GM18861 (cell line): Measurements from ENCODE around the gene VENTX.

ENCODE experiments used
- ATAC-seq: cut with Tn5 transposase; IDR thresholded peaks from one replicate; pipeline ENCODE4 v1.9.1; 2021; ENCODE audit not compliant: unreplicated experiment

VENTX gene

DNA sequence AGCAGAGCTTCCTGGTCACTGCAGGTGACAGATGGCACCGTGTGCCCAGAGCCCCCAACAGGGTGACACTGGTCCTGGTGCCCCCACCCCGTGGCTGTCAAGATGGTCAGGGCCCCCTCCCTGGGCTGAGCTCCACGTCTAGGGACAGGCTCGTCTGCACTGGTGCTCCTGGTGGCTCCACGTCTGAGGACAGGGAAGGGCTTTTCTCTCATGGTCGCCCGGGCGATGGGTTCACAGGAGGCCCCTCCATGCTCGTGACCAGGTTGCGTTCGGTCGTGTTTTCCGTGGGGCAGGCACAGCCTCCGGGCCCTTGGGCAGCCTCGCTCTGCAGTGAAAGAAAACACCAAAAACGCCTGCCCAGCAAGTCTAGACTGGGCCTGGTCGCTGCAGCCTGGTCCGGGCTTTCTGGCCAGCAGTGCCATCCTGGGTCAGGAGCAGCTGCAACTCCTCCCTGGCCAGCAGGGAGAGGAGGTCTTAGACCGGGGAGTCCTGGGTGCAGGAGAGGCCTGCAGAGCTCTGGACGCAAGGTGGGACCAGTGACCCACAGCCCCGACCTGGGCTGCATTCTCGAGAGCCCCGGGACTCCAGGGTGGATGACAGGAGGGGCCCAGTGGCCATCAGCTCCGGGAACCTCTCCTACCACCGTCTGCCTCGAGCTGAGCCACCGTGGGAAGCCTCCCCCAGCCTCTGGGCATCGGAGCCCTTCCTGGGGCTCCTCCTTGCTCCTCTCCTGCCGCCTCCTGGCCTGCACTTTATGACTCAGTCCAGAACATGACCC, 35.5 kb upstream of the VENTX start:
- no peak for ATAC-seq

DNA sequence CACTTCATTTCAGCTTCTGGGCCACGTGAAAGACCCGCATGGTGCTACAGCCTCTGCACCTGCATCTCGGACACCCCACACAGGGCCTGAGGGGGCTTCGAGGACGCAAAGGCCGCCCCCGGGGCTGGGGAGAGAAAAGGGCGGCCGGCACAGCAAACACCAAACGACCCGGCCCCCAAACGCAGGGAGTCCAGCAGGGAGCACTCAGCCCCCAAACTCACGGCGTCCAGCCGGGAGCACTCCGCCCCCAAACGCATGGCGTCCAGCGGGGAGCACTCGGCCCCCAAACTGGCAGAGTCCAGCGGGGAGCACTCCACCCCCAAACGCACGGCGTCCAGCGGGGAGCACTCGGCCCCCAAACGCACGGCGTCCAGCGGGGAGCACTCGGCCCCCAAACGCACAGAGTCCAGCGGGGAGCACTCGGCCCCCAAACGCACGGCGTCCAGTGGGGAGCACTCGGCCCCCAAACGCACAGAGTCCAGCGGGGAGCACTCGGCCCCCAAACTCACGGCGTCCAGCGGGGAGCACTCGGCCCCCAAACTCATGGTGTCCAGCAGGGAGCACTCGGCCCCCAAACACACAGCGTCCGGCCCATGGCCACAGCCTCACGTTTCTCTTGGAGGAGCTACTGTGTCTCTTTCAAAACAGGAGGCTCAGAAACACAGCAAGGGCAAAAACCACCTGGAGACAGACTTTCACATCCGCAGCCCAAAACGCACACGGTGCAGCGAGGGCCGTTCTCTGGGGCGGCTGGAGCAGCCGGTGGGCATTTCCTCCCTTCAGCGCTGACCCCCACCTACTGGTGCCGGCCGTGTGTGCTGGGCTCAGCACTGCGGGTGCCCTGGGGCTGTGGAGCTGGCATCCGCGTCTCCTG, 34.6 kb upstream of the VENTX start:
- no peak for ATAC-seq

DNA sequence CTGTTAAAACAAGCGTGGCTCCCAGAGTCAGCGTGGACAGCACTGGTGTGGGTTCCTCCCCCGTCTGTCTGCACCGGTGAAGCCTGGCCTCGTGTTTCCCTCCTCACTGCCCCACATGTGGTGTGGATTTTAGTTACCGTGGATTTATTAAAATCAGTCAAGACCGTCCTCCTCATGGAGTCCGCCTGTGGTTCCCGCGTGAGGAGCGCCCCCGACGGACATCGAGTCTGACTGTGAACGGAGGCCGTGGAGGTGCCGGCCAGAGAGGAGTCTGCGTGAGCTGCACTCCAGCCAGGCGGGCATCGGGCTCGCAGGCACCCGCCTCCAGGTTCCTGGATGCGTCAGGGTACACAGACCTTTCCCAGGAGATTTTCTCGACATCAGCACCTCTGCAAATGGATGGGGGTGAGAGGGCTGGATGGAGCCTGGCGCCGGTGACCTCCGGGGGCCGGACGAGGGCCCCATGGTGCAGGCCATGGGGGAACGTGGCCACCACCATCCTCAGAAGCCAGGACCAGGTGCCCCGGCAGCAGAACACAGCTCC, 33.9 kb upstream of the VENTX start:
- ATAC-seq, result no peak

DNA sequence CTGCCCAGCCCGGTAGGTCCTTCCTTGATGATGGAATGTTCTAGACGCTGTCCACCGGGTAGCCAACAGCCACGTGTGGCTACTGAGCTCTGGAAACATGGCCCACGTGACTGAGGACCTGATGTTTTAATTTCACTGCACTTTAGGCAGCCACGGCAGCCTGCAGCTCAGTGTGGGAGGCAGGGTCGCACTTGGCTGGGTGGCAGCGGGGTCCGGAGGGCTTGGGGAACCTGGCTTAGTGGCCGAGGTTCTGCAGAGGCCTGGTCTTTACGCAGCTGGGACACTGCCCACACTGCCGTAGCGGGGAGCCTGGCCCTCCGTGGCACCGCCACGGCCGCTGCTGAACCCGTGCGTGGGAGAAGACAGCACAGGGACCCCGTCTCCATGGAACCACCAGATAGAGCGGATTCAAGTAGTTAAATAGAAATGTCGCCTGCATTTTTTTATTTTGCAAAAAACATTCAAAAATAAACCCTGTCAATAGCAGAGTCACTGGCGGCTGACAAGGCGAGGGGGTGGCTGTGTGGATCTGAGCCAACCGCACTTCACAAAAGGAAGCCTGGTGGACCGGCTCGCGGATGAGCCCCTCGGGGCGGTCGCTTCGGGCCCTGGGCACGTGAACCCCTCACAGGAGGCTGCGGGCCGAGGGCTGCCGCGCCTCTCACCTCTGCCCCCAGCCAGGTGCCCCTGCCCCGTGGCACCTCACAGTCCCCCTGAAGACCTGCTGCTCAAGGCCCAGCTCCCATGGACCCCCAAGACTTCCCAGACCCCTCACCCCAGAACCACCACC, 33.2 kb upstream of the VENTX start:
- ATAC-seq, result no peak

DNA sequence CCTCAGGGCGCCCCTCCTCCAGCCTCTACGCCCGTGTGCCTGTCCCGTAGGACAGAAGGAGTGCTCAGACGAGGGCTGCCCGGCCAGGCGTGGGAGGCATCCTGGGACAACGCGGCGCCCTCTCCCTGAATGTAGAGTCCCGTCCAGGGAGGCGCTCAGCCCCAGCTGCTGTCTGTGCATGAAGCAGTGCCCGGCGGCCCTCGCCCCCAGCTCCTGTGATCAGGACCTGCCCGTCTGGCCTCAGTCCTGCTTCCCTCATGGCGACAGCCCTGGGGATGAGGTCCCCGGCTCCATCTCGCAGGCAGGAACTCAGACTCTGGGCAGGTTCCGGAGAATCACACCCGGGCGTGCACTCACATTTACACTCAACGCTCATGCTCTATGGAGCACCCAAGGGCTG, 32.5 kb upstream of the VENTX start:
- ATAC-seq, result no peak

DNA sequence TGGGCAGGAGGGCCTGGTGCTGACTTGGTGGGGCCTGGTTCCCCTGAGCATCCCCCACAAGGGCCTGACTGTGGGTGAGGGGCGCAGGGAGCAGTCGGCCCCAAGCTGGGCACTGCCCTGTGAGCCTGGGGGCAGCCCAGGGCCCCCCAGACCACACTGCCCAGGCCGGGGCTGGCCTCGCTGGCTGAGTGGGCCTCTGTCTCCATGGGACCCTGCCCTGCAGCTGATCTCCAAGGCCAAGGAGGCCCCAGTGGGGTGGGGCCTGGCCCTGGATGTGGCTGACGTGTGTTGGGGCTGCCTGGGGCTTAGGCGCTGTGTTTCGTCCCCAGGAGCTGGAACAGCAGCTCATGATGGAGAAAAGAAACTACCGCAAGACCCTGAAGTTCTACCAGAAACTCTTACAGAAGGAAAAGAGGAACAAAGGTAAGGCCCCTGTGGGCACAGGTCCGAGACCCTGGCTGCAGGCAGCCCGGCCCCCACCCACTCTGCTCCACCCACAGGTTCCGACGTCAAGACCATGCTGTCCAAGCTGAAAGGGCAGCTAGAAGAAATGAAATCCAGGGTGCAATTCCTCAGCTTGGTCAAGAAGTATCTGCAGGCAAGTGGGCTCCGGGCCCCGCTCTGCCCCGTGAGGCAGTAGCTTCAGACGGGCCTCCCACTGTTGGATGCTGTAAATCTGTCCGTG, 31.2 kb upstream of the VENTX start:
- no peak for ATAC-seq

DNA sequence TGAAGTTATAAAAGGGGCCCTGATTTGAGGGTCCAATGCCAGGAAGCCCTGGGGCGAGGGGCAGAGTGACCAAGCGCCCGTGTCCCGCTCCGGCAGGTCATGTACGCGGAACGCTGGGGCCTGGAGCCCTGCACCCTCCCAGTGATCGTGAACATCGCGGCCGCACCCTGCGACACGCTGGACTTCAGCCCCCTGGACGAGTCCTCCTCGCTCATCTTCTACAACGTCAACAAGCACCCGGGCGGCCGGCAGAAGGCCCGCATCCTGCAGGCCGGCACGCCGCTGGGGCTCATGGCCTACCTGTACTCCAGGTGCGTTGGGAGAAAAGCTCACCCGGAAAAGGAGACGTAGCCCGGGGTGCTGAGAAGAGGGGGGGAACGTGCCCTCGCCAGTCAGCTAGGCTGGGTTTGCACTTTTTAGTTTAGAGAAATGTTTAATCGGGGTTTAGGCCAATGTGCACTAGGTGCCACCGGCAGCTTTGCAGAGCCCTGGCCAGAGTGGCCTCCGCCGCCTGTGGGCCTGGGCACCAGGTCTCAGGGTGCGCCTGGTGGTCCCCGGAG, 30.5 kb upstream of the VENTX start:
- no peak for ATAC-seq

DNA sequence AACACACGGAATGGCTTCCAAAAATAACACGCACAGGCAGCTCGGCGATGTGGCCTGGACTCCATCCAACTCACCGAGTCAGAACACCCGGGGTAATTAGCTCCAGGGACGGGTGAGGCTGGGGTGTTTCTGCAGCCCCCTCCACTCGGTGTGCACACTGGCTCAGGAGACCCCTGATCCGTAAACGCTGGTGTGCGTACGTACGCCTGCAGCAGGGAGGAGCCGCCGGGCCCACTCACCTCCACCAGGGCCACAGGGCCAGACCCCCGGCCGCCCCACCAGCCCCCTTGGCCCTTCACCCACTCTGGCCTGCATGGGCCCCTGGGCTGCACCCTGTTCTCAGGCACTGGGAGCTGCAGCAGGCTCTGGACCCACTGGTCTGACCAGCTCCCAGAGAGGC, 30.0 kb upstream of the VENTX start:
- ATAC-seq, result no peak

DNA sequence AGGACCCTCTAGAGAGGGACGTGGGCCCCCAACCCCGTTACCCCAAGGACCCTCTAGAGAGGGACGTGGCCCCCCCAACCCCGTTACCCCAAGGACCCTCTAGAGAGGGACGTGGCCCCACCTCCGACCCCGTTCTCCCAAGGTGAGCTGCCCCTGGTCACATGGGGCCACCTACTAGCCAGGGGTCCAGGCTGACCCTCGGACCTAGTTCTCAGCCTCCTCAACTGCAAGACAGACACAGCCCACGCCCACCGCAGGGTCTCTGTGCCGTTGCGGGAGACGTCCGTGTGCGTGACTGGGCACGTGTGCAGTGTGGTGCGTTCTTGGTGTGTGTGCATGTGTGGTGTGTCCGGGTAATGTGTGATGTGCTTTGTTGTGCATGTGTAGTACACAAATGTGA, 29.2 kb upstream of the VENTX start:
- no peak for ATAC-seq

DNA sequence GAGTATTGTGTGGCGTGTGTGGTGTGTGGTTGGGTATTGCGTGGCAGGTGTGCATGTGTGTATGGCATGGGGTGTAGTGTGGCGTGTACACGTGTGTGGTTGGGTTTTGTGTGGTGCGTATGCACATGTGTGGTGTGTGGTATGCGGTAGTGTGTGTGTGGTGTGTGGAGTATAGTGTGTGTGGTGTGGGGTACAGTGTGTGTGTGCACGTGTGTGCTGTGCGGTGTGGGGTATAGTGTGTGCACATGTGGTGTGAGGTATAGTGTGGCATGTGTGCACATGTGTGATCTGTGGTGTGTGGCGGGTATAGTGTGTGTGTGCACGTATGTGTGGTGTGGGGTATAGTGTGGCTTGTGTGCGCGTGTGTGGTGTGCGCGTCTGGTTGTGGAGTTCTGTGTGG, 28.5 kb upstream of the VENTX start:
- no peak for ATAC-seq

DNA sequence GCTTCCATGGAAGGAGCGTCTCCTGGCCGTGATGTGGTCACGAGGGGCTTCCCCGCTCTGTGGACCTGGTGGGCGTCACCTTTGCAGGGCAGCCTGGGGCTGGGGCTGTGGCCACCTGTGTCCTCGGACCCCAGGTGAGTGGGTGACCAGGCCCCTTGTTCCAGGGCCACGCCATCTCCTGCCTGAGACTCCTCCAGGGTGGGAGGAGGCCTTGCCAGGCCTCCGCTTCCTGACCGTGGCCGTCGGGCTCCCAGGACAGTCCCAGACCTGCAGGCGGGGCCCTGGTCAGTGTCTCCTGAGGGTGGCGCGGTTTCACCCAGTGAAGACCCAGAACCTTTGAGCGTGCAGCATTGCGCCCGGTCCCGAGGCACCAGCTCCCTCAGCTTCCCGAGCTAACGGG, 28.0 kb upstream of the VENTX start:
- ATAC-seq, result no peak

DNA sequence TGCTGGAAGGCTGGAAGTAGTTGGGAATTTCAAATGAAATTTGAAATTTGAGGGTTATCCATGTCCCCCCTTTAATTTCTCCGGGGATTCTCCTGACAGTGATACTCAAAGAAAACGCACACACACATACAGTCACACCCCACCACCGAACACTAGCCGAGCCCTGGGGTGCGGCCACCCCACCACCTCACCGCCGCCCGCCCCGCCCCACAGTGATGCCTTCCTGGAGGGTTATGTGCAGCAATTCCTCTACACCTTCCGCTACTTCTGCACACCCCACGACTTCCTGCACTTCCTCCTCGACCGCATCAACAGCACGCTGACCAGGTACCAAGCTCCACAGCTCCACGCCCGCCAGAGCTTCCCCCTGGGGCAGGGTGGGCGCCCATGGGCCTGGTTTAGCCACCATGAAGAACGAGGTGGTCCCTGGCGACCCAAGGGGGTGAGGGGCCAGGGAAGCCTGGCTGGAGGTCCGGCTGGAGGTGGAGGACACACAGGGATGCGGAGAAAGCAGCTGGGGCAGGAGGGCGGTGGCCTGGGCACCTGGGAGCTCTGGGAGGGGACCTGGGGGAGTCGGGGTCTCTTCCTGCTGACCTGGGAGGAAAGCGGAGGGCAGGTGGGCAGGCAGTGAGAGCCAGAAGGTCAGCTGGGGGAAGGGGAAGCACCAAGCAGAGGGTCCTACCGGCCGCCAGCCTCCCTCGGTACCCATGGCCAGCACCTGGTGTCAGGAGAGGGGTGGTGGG, 27.1 kb upstream of the VENTX start:
- no peak for ATAC-seq

DNA sequence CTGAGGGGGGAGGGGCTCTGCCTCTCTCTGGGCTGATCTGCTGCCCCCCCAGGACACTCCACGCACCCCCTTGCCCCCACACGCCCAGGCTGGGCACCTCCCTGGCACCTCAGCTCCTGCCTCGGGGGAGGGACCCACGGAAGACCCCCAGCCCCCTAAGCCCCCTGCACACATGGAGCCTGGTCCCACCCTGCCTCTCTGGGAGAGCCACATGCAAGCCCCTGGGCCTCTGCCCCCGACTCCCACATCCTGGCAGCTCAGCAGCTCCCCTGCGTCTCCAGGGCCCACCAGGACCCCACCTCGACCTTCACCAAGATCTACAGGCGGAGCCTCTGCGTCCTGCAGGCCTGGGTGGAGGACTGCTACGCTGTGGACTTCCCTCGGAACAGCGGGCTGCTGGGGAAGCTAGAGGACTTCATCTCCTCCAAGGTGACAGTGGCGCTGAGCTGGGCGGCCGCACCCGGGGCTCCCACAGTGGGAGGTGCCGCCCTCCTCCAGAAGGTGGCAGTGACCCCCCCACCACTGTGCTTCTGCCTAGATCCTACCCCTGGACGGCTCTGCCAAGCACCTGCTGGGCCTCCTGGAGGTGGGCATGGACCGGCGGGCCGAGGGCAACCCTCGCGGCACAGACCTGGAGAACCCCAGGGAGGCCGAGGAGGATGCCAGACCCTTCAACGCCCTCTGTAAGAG, 26.4 kb upstream of the VENTX start:
- ATAC-seq, result no peak

DNA sequence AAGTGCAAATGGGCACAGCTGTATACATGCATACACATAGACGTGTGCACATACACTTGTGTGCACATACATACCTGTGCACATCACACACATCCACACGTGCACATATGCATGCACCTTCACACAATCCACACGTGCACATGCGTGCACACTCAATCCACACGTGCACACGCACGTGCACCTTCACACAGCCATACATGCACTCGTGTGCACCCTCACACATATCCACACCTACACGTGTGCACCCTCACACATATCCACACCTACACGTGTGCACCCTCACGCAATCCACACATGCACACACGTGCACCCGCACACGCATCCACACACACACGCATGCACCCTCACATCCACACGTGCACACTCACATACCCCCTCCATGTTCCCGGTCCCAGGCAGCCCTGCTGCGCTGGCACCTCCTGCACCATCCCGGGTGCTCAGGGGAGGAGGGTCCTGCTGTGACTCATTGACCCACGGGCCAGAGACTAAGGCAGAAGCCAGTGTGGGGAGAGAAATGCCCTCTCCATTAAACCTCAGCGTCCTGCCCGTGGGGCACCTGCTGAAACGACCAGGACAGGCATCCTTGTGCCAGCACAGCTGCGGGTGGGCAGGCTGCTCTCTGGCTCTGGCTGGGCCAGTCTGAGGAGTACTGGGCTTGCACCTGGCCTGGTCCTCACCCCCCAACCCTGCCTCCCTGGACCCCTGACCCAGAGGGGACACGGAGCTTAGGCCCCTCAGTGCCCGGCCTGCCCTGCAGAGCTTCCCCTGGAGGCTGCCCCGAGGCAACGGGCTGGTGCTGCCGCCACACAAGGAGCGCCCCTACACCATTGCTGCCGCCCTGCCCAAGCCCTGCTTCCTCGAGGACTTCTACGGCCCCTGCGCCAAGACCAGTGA, 25.4 kb upstream of the VENTX start:
- no peak for ATAC-seq

DNA sequence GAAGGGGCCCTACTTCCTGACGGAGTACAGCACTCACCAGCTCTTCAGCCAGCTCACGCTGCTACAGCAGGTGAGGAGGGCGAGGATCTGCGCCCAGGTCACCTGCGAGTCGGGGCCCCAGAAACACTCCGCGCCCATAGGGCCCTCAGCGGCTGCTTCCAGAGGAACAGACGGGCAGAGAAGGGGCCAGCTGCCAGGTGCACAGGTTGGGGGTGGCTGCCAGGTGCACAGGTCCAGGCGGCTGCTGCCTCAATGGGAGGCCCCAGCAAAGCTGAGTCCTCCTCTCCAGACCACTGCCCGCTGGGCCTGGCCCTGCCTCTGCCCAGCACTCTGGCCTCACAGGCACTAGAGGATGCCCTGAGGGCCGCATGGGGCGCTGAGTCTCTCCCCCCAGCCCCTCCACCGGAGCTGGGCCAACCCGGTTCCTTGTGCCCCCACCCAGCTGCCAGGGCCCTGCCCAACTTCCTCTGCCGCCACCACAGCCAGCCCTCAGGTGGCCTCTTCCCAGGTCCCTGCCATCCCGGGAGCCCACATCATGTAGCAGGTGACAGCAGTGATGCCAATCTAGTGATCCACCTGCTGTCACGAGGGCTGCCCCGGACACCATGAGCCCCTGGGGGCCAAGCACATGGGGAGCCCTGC, 24.7 kb upstream of the VENTX start:
- no peak for ATAC-seq

DNA sequence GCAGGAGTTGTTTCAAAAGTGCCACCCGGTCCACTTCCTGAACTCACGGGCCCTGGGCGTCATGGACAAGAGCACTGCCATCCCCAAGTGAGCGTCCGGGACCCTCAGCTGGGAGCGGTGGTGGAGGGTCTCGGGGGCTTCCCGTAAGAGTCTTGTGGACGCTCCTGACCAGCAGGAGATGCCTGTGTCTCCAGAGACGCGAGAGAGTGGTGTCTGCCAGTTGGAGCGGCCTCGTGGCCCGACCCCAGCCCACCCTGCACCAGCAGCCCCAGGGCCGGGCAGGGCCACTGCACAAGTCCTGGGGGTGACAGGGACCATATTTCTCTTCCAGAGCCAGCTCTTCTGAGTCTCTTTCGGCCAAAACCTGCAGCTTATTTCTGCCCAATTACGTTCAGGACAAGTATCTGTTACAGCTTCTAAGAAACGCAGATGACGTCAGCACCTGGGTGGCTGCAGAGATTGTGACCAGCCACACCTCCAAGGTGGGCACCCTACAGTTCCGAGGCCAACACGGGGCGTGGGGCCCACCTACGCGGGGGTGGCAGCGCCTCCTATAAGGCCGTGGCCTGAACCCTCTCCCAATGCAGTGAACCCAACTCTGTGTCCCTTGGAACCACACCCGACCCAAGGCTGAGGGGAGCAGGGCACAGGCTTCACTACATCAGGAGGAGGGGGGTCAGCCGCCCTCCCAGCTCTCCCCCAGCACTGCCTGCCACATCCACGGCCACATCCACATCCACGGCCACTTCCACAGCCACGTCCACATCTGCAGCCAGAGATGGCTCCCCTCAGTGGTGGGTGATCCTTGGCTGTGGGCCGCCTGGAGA, 23.8 kb upstream of the VENTX start:
- ATAC-seq, result no peak
